ENCODE measurements around the gene ASIC2. TPM values are rescaled to one million over a fixed set of nuclear protein-coding genes. Genes with fewer than 3 reads are reported as not detected.
A peak's percentile ranks its signal among the peaks of the same experiment; 100 is the strongest.

Gene ASIC2
- total RNA-seq, 1 donor from 2014 or later: 0.36 TPM

- no peaks in the 10 kb centered on the region for H3K36me3 ChIP-seq (ENCODE audit: insufficient read depth, low read length)
- H3K4me1 ChIP-seq (ENCODE audit: insufficient read depth, low read length): no peaks in the 10 kb centered on the region
- no peak overlapping the region for H3K4me3 ChIP-seq (ENCODE audit: insufficient read depth, low read depth, low read length)
- Mint-ChIP-seq H3K27ac (ENCODE audit: unreplicated experiment) (no peak overlapping the region), H3K4me1 (ENCODE audit: low read depth, unreplicated experiment) (no peaks in the 10 kb centered on the region), H3K27me3 (ENCODE audit: low read depth, unreplicated experiment) (peaks cover 54% of the 10 kb centered on the region), H3K4me3 (ENCODE audit: unreplicated experiment) (no peak overlapping the region), H3K9me3 (ENCODE audit: unreplicated experiment) (no peaks in the 10 kb centered on the region), H3K36me3 (ENCODE audit: low read depth, unreplicated experiment) (no peaks in the 10 kb centered on the region)
- H3K27me3 ChIP-seq (ENCODE audit: insufficient read depth, low read length): no peaks in the 10 kb centered on the region
- H3K9me3 ChIP-seq (ENCODE audit: insufficient read depth, low read depth, low read length): no peaks in the 10 kb centered on the region
- H3K9ac ChIP-seq (ENCODE audit: low read length): no peak overlapping the region
- TF ChIP-seq CTCF (IDR thresholded peaks at IDR 0.05; ENCODE audit: insufficient read depth, low read depth, low read length): no peak
- TF ChIP-seq EZH2 (IDR thresholded peaks at IDR 0.05; ENCODE audit: insufficient read depth, low read length): no peak
- H3K79me2 ChIP-seq (ENCODE audit: insufficient read depth, low read length): no peaks in the 10 kb centered on the region
- H4K20me1 ChIP-seq (ENCODE audit: insufficient read depth, low read length): no peaks in the 10 kb centered on the region
- no peak overlapping the region for H3K27ac ChIP-seq (ENCODE audit: low read depth, low read length)
- FAIRE-seq: no peak
- H2AFZ ChIP-seq (ENCODE audit: low read depth, low read length): no peak overlapping the region
- H3K4me2 ChIP-seq (ENCODE audit: low read length): no peak overlapping the region
- DNase-seq (ENCODE audit: low read depth): no peak
Observed at GRCh38 chr17:33079201-33079600, 213.9 kb downstream of the ASIC2 start.

GRCh38 chr17:33076979-33077378 is 216.1 kb downstream of the ASIC2 start:
- H3K4me1 Mint-ChIP-seq (ENCODE audit: low read depth, unreplicated experiment): peaks cover 5% of the 10 kb centered on the region
- H3K9me3 Mint-ChIP-seq (ENCODE audit: unreplicated experiment): no peaks in the 10 kb centered on the region
- H3K4me1 ChIP-seq (ENCODE audit: insufficient read depth, low read length): no peaks in the 10 kb centered on the region
- no peaks in the 10 kb centered on the region for H3K27me3 ChIP-seq (ENCODE audit: insufficient read depth, low read length)
- TF ChIP-seq EZH2 (IDR thresholded peaks at IDR 0.05; ENCODE audit: insufficient read depth, low read length) (no peak), CTCF (IDR thresholded peaks at IDR 0.05; ENCODE audit: insufficient read depth, low read depth, low read length) (no peak)
- no peaks in the 10 kb centered on the region for H3K36me3 Mint-ChIP-seq (ENCODE audit: low read depth, unreplicated experiment)
- no peak overlapping the region for H3K4me3 ChIP-seq (ENCODE audit: insufficient read depth, low read depth, low read length)
- H3K27ac ChIP-seq (ENCODE audit: low read depth, low read length): no peak overlapping the region
- no peak overlapping the region for H3K27ac Mint-ChIP-seq (ENCODE audit: unreplicated experiment)
- H3K4me3 Mint-ChIP-seq (ENCODE audit: unreplicated experiment): no peak overlapping the region
- H3K36me3 ChIP-seq (ENCODE audit: insufficient read depth, low read length): no peaks in the 10 kb centered on the region
- DNase-seq (ENCODE audit: low read depth): no peak
- H4K20me1 ChIP-seq (ENCODE audit: insufficient read depth, low read length): no peaks in the 10 kb centered on the region
- FAIRE-seq: no peak
- H3K9ac ChIP-seq (ENCODE audit: low read length): no peak overlapping the region
- no peak overlapping the region for H2AFZ ChIP-seq (ENCODE audit: low read depth, low read length)
- H3K79me2 ChIP-seq (ENCODE audit: insufficient read depth, low read length): no peaks in the 10 kb centered on the region
- no peaks in the 10 kb centered on the region for H3K9me3 ChIP-seq (ENCODE audit: insufficient read depth, low read depth, low read length)
- no peak overlapping the region for H3K4me2 ChIP-seq (ENCODE audit: low read length)
- H3K27me3 Mint-ChIP-seq (ENCODE audit: low read depth, unreplicated experiment): peaks cover 55% of the 10 kb centered on the region

- Histone ChIP-seq H3K27ac (ENCODE audit: low read depth, low read length) (no peak overlapping the region), H3K4me1 (ENCODE audit: insufficient read depth, low read length) (no peaks in the 10 kb centered on the region), H3K9me3 (ENCODE audit: insufficient read depth, low read depth, low read length) (no peaks in the 10 kb centered on the region), H3K4me2 (ENCODE audit: low read length) (no peak overlapping the region), H3K27me3 (ENCODE audit: insufficient read depth, low read length) (no peaks in the 10 kb centered on the region), H3K4me3 (ENCODE audit: insufficient read depth, low read depth, low read length) (no peak overlapping the region), H3K79me2 (ENCODE audit: insufficient read depth, low read length) (no peaks in the 10 kb centered on the region), H2AFZ (ENCODE audit: low read depth, low read length) (no peak overlapping the region), H3K36me3 (ENCODE audit: insufficient read depth, low read length) (no peaks in the 10 kb centered on the region), H3K9ac (ENCODE audit: low read length) (no peak overlapping the region), H4K20me1 (ENCODE audit: insufficient read depth, low read length) (no peaks in the 10 kb centered on the region)
- DNase-seq (ENCODE audit: low read depth) (no peak), FAIRE-seq (no peak)
- H3K4me1 Mint-ChIP-seq (ENCODE audit: low read depth, unreplicated experiment): peaks cover 5% of the 10 kb centered on the region
- no peaks in the 10 kb centered on the region for H3K9me3 Mint-ChIP-seq (ENCODE audit: unreplicated experiment)
- no peak overlapping the region for H3K4me3 Mint-ChIP-seq (ENCODE audit: unreplicated experiment)
- H3K27me3 Mint-ChIP-seq (ENCODE audit: low read depth, unreplicated experiment): peaks cover 28% of the 10 kb centered on the region
- H3K27ac Mint-ChIP-seq (ENCODE audit: unreplicated experiment): peak overlapping the region; percentile 63
- no peaks in the 10 kb centered on the region for H3K36me3 Mint-ChIP-seq (ENCODE audit: low read depth, unreplicated experiment)
- no peak for TF ChIP-seq CTCF (IDR thresholded peaks at IDR 0.05; ENCODE audit: insufficient read depth, low read depth, low read length)
- TF ChIP-seq EZH2 (IDR thresholded peaks at IDR 0.05; ENCODE audit: insufficient read depth, low read length): no peak
Observed at GRCh38 chr17:33073416-33073815, 219.7 kb downstream of the ASIC2 start.

All from astrocyte (in vitro differentiated cells and primary cell).